ENCODE data around the gene SPC25. TPM values are rescaled to one million over a fixed set of nuclear protein-coding genes. Genes with fewer than 3 reads are reported as not detected.
"Not testable (repeated sequence)": the region's sequence is repeated elsewhere in the genome, so short reads cannot be mapped to it uniquely, and the experiment has no call there.

SPC25 gene
- total and polyA plus RNA-seq, 2 experiments from 2014 or later, result 23.4 to 72.7 TPM

DNA sequence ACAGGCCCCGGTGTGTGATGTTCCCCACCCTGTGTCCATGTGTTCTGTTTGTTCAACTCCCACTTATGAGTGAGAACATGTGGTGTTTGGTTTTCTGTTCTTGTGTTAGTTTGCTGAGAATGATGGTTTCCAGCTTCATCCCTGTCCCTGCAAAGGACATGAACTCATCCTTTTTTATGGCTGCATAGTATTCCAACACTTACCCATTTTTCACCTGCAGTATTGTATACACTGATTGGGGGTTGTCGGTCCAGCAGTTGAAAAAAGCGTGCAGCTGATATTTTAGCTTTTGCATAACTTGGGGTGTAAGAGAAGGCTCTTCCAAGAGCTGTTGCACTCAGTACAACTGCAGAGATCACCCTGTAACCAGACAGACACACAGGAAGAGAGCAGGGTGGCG lies 41.9 kb upstream of the SPC25 start:
- not testable (repeated sequence) for ATAC-seq; H3K79me2 ChIP-seq (replicated peaks; ENCODE audit: insufficient read depth); H3K27me3 Mint-ChIP-seq (ENCODE audit: insufficient read depth, low read depth, poor library complexity); H3K9me2 ChIP-seq (ENCODE audit: insufficient read depth); H2AFZ ChIP-seq; H3K4me2 ChIP-seq; H3K4me3 Mint-ChIP-seq; H3K4me1 ChIP-seq (ENCODE audit: insufficient read depth); H3K27ac ChIP-seq (ENCODE audit: low read depth); H3K9me3 Mint-ChIP-seq; H3K4me1 Mint-ChIP-seq; H3K36me3 ChIP-seq (ENCODE audit: insufficient read depth); H3F3A ChIP-seq (replicated peaks; ENCODE audit: low read depth); DNase-seq (ENCODE audit: low spot score); H3K36me3 Mint-ChIP-seq (ENCODE audit: low read depth); H3K27me3 ChIP-seq (ENCODE audit: insufficient read depth); H3K27ac Mint-ChIP-seq; H4K20me1 ChIP-seq (replicated peaks; ENCODE audit: insufficient read depth); H3K4me3 ChIP-seq

GRCh38 chr2:168930242-168930641 lies 40.0 kb upstream of the SPC25 start:
- no peaks in the 10 kb centered on the region for H3K9me2 ChIP-seq (ENCODE audit: insufficient read depth)
- H4K20me1 ChIP-seq (replicated peaks; ENCODE audit: insufficient read depth), result no peaks in the 10 kb centered on the region
- H3K27ac ChIP-seq (ENCODE audit: low read depth), result no peak overlapping the region
- H3K36me3 Mint-ChIP-seq (ENCODE audit: low read depth), result no peaks in the 10 kb centered on the region
- no peaks in the 10 kb centered on the region for H3K79me2 ChIP-seq (replicated peaks; ENCODE audit: insufficient read depth)
- no peak overlapping the region for H3K4me3 Mint-ChIP-seq
- H3K36me3 ChIP-seq (ENCODE audit: insufficient read depth), result no peaks in the 10 kb centered on the region
- ATAC-seq, result no peak
- H3K27me3 ChIP-seq (ENCODE audit: insufficient read depth), result no peaks in the 10 kb centered on the region
- H3K4me1 ChIP-seq (ENCODE audit: insufficient read depth), result peaks cover 6% of the 10 kb centered on the region; the same call in 1 of the 2 replicates
- no peaks in the 10 kb centered on the region for H3K27me3 Mint-ChIP-seq (ENCODE audit: insufficient read depth, low read depth, poor library complexity)
- peak overlapping the region; percentile 34 for H3K27ac Mint-ChIP-seq
- peak overlapping the region; percentile 86; the same call in 1 of the 2 replicates for H2AFZ ChIP-seq
- no peak overlapping the region for H3K4me3 ChIP-seq
- no peak overlapping the region for H3K4me2 ChIP-seq
- H3F3A ChIP-seq (replicated peaks; ENCODE audit: low read depth), result no peaks in the 10 kb centered on the region
- peaks cover 7% of the 10 kb centered on the region; the same call in 2 of the 3 replicates for H3K4me1 Mint-ChIP-seq
- H3K9me3 Mint-ChIP-seq, result 0 out of 3 replicates have a peak, but pooled peaks cover 3% of the 10 kb centered on the region
- DNase-seq (ENCODE audit: low spot score), result no peak
- TF ChIP-seq EZH2phosphoT487 (IDR thresholded peaks at IDR 0.05; ENCODE audit: unreplicated experiment) (no peak), NANOG (IDR thresholded peaks at IDR 0.05; ENCODE audit: borderline replicate concordance) (no peak), ZNF114 (CRISPR knock-in tag; IDR thresholded peaks at IDR 0.05) (no peak), CREB1 (CRISPR knock-in tag; IDR thresholded peaks at IDR 0.05; ENCODE audit: low read depth) (no peak), STAT1 (IDR thresholded peaks at IDR 0.05; ENCODE audit: unreplicated experiment) (no peak), REST (IDR thresholded peaks at IDR 0.05; ENCODE audit: unreplicated experiment) (no peak), EZH2 (IDR thresholded peaks at IDR 0.05; ENCODE audit: low read depth, unreplicated experiment) (no peak), ZNF331 (CRISPR knock-in tag; IDR thresholded peaks at IDR 0.05; ENCODE audit: low read depth) (no peak), CTCF (conservative IDR thresholded peaks at IDR 0.05; ENCODE audit: low read depth in 2 of 2) (no peak)
- TF ChIP-seq, protein P1, sequence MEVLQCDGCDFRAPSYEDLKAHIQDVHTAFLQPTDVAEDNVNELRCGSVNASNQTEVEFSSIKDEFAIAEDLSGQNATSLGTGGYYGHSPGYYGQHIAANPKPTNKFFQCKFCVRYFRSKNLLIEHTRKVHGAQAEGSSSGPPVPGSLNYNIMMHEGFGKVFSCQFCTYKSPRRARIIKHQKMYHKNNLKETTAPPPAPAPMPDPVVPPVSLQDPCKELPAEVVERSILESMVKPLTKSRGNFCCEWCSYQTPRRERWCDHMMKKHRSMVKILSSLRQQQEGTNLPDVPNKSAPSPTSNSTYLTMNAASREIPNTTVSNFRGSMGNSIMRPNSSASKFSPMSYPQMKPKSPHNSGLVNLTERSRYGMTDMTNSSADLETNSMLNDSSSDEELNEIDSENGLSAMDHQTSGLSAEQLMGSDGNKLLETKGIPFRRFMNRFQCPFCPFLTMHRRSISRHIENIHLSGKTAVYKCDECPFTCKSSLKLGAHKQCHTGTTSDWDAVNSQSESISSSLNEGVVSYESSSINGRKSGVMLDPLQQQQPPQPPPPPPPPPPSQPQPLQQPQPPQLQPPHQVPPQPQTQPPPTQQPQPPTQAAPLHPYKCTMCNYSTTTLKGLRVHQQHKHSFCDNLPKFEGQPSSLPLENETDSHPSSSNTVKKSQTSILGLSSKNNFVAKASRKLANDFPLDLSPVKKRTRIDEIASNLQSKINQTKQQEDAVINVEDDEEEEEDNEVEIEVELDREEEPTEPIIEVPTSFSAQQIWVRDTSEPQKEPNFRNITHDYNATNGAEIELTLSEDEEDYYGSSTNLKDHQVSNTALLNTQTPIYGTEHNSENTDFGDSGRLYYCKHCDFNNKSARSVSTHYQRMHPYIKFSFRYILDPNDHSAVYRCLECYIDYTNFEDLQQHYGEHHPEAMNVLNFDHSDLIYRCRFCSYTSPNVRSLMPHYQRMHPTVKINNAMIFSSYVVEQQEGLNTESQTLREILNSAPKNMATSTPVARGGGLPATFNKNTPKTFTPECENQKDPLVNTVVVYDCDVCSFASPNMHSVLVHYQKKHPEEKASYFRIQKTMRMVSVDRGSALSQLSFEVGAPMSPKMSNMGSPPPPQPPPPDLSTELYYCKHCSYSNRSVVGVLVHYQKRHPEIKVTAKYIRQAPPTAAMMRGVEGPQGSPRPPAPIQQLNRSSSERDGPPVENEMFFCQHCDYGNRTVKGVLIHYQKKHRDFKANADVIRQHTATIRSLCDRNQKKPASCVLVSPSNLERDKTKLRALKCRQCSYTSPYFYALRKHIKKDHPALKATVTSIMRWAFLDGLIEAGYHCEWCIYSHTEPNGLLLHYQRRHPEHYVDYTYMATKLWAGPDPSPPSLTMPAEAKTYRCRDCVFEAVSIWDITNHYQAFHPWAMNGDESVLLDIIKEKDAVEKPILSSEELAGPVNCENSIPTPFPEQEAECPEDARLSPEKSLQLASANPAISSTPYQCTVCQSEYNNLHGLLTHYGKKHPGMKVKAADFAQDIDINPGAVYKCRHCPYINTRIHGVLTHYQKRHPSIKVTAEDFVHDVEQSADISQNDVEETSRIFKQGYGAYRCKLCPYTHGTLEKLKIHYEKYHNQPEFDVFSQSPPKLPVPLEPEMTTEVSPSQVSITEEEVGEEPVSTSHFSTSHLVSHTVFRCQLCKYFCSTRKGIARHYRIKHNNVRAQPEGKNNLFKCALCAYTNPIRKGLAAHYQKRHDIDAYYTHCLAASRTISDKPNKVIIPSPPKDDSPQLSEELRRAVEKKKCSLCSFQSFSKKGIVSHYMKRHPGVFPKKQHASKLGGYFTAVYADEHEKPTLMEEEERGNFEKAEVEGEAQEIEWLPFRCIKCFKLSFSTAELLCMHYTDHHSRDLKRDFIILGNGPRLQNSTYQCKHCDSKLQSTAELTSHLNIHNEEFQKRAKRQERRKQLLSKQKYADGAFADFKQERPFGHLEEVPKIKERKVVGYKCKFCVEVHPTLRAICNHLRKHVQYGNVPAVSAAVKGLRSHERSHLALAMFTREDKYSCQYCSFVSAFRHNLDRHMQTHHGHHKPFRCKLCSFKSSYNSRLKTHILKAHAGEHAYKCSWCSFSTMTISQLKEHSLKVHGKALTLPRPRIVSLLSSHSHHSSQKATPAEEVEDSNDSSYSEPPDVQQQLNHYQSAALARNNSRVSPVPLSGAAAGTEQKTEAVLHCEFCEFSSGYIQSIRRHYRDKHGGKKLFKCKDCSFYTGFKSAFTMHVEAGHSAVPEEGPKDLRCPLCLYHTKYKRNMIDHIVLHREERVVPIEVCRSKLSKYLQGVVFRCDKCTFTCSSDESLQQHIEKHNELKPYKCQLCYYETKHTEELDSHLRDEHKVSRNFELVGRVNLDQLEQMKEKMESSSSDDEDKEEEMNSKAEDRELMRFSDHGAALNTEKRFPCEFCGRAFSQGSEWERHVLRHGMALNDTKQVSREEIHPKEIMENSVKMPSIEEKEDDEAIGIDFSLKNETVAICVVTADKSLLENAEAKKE (CRISPR knock-in tag; IDR thresholded peaks at IDR 0.05), result no peak
